Psoas muscle (tissue), 8 donors: ENCODE data around the gene ADRM1. TPM values are rescaled to one million over a fixed set of nuclear protein-coding genes. Genes with fewer than 3 reads are reported as not detected.

ENCODE experiments used
- ATAC-seq, 4 donors: fragments of 200-7000 bp; cut with Tn5 transposase; one replicate each; pipeline ENCODE4 v1.9.1; 2020; ENCODE audit warnings: moderate library complexity in 3 of 4, mild to moderate bottlenecking in 2 of 4
- DNase-seq, 2 donors: peaks; one replicate each; pipeline ENCODE4 v3.0.0-alpha.2; 2020
- H3K27ac ChIP-seq: fragments of 200-600 bp; one replicate; pipeline ENCODE4 v1.8.0; 2022
- H3K27me3 ChIP-seq, 3 donors: fragments of 200-600 bp in 1 of 3; one replicate each; pipeline versions ENCODE4 v1.6.1 to v1.8.0; 2013 to 2022; ENCODE audit warnings: low read length in 2 of 3, mild to moderate bottlenecking in 2 of 3, moderate library complexity in 1 of 3; ENCODE audit not compliant: insufficient read depth in 3 of 3
- H3K36me3 ChIP-seq, 2 donors: fragments of 200-600 bp in 1 of 2; one replicate each; pipeline versions ENCODE4 v1.6.1 to v1.8.0; 2013 to 2022; ENCODE audit warnings: low read depth in 1 of 2, mild to moderate bottlenecking in 1 of 2, moderate library complexity in 1 of 2; ENCODE audit not compliant: insufficient read depth in 1 of 2
- H3K4me1 ChIP-seq: fragments of 200-600 bp; one replicate; pipeline ENCODE4 v1.8.0; 2022
- H3K4me3 ChIP-seq: fragments of 200-600 bp; one replicate; pipeline ENCODE4 v1.8.0; 2022; ENCODE audit warnings: mild to moderate bottlenecking
- H3K9me3 ChIP-seq: fragments of 200-600 bp; one replicate; pipeline ENCODE4 v1.8.0; 2022
- WGBS, 3 donors: extraction: QIAGEN DNeasy Blood & Tissue Kit; methylation state at CpG; one replicate each; pipeline versions ENCODE4 v1.1.6 to v1.1.7; 2013; 5-methylcytosine and 5-hydroxymethylcytosine counted together
- intact Hi-C, 2 donors: fragments of 100-400 bp; cut with DNase I; formaldehyde crosslinking; loops; one replicate each; pipeline versions ENCODE4 v1.11.0 to v1.14.2; 2022
- polyA plus RNA-seq, 3 donors: library from polyadenylated mRNA; stranded (reverse); fragments of 200-250 nt; gene quantifications; one replicate each; pipeline ENCODE4 v1.2.3, GENCODE V29; 2013
- total RNA-seq, 4 donors: library from RNA; stranded (reverse); fragmentation: NEBNext Ultra II Directional in 2 of 4; extraction: Animal tissue kit (Norgen Biotek cat#: 25700) in 2 of 4; gene quantifications; one replicate each; pipeline versions ENCODE4 v1.2.1 to v1.2.4, GENCODE V29; 2021 to 2023
- TF ChIP-seq, protein P1 (sequence below): fragments of 200-600 bp; IDR thresholded peaks from one replicate; pipeline ENCODE4 v1.8.0; 2022; ENCODE audit warnings: antibody characterized with exemption
- donor health status: healthy with polysubstance abuse.
- donor health status: DM: no; HTN: no; CAD: no; lungs with moderate emphysema.
- donor health status: Bipolar disorder and iron deficiency.
- donor health status: healthy.
- donor health status: DM: yes; HTN: yes; CAD: no.
- donor health status: DM: no; HTN: no; CAD: no.
- donor health status: DM: no; HTN: no; CAD: no.
- donor health status: DM: yes; HTN: yes; CAD: no.

ADRM1 gene
- total and polyA plus RNA-seq, 7 donors: 142 to 603 (median 280) TPM

DNA sequence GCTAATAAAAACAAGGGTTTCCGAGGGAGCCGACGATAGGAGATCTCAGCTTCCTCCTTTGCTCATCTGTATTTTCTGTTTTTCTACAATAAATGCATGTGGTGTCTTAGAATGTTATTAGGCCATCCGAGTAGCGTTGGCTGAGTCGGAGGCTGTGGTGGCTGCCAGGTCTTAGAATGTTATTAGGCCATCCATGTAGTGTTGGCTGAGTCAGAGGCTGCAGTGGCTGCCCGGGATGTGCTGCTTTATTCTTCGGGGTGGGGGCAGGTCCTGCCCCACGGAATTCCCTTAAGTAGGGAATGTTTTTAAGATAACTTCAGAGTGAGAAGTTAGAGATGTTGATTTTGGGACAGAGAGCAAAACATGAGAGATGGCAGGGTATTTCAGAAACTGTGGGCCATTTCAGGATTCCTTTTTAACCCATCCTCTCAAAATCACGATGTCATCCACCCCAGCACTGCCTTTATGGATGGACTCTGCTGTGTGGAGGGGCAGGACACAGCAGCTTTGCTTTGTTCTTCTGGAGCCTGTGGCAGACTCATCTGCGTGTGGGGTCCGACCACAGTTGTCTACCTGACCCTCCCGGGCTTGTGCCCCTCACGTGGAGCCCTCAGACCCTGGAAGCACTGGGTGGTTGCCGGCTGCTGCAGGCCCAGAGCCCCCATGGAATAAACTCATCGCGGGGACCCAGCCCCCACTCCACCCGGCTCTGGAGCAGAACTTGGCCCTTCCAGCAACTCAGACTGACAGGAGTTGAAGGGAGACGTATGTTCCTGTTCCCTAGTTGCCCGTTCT, 44.1 kb upstream of the ADRM1 start:
- TF ChIP-seq, protein P1, sequence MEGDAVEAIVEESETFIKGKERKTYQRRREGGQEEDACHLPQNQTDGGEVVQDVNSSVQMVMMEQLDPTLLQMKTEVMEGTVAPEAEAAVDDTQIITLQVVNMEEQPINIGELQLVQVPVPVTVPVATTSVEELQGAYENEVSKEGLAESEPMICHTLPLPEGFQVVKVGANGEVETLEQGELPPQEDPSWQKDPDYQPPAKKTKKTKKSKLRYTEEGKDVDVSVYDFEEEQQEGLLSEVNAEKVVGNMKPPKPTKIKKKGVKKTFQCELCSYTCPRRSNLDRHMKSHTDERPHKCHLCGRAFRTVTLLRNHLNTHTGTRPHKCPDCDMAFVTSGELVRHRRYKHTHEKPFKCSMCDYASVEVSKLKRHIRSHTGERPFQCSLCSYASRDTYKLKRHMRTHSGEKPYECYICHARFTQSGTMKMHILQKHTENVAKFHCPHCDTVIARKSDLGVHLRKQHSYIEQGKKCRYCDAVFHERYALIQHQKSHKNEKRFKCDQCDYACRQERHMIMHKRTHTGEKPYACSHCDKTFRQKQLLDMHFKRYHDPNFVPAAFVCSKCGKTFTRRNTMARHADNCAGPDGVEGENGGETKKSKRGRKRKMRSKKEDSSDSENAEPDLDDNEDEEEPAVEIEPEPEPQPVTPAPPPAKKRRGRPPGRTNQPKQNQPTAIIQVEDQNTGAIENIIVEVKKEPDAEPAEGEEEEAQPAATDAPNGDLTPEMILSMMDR: no peak
- H3K4me1 ChIP-seq: peaks cover 17% of the 10 kb centered on the region
- no peaks in the 10 kb centered on the region for H3K9me3 ChIP-seq
- DNase-seq: peak; percentile 78 to 87
- peak overlapping the region; percentile 57 for H3K27ac ChIP-seq
- H3K4me3 ChIP-seq: peak overlapping the region; percentile 9
- ATAC-seq: peak; percentile 94 to 97 (median 96)
- WGBS, 3 donors: 57 to 68% (median 58%) methylated on average over 20 of the region's 20 CpGs
- peaks cover 0 to 59% of the 10 kb centered on the region in 2 donors for H3K36me3 ChIP-seq
- intact Hi-C loops: no loop called here
- no peaks in the 10 kb centered on the region for H3K27me3 ChIP-seq

DNA sequence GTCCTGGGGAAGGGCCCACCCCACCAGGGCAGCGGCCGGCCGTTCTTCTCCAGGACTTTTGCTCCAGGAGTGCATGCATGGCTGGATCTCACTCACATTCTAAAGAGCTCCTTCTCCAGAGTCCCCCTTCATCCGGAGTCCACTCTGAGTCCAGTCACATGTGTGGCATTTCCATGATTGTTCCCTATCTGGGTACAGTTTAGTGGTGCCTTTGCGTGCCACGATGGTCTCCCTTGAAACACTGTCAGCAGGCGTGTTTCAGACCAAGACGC, 43.6 kb upstream of the ADRM1 start:
- TF ChIP-seq, protein P1: no peak
- H3K27ac ChIP-seq: peak overlapping the region; percentile 57
- peaks cover 0 to 64% of the 10 kb centered on the region in 2 donors for H3K36me3 ChIP-seq
- 92 to 97% (median 92%) methylated on average over 8 of the region's 8 CpGs for WGBS, 3 donors
- H3K4me3 ChIP-seq: no peak overlapping the region
- intact Hi-C loops: no loop called here
- DNase-seq: no peak
- H3K27me3 ChIP-seq: no peaks in the 10 kb centered on the region
- H3K9me3 ChIP-seq: no peaks in the 10 kb centered on the region
- ATAC-seq: no peak
- H3K4me1 ChIP-seq: peaks cover 17% of the 10 kb centered on the region

DNA sequence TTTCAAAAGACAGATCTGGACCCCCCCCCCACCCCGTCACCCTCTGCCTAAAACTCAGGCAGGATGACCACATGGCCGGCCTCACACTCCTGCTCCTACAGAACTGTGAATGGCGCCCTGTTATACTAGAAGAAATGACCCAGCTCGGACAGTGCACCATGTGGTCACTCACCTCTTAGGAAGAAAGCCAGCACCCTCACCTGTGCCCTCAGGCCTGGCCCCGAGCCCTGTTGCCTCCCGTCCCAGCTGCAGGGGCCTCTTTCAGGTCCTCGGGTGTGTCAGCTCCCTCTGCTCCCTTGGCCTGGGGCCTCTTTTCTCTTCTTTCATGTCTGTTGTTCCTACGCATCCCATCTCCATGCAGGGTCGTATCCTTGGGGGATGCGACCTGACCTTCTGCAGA, 40.7 kb upstream of the ADRM1 start:
- Histone ChIP-seq H3K27me3 (no peaks in the 10 kb centered on the region), H3K27ac (no peak overlapping the region), H3K36me3 (peaks cover 0 to 75% of the 10 kb centered on the region in 2 donors), H3K4me1 (peaks cover 22% of the 10 kb centered on the region), H3K9me3 (no peaks in the 10 kb centered on the region), H3K4me3 (no peak overlapping the region)
- TF ChIP-seq, protein P1: no peak
- no peak for DNase-seq
- WGBS, 3 donors: 91 to 95% (median 93%) methylated on average over 10 of the region's 10 CpGs
- intact Hi-C loops: no loop called here
- no peak for ATAC-seq

DNA sequence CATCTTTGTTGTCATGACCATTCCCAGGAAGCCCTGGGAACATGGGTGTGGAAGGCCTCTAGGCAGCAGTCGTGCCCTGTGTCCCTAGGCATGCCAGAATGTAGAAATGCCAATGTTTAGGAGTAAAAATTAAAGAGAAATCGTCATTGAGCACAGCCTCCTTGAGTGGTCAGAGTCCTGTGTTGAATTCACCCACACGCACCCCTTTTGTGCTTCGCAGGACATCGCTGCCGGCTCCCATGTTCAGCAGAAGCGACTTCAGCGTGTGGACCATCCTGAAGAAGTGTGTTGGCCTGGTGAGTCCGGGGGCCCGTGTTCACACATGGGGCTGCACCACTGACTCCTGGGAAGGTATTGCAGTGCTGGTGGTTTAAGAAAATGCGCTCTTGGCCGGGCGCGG, 39.4 kb upstream of the ADRM1 start:
- no peak for DNase-seq
- WGBS, 3 donors: 90 to 95% (median 93%) methylated on average over 14 of the region's 14 CpGs
- H3K36me3 ChIP-seq: peaks cover 0 to 71% of the 10 kb centered on the region in 2 donors
- no peaks in the 10 kb centered on the region for H3K9me3 ChIP-seq
- no peaks in the 10 kb centered on the region for H3K27me3 ChIP-seq
- TF ChIP-seq, protein P1: no peak
- H3K4me3 ChIP-seq: no peak overlapping the region
- peaks cover 24% of the 10 kb centered on the region for H3K4me1 ChIP-seq
- H3K27ac ChIP-seq: no peak overlapping the region
- no peak for ATAC-seq
- intact Hi-C loops: no loop called here

DNA sequence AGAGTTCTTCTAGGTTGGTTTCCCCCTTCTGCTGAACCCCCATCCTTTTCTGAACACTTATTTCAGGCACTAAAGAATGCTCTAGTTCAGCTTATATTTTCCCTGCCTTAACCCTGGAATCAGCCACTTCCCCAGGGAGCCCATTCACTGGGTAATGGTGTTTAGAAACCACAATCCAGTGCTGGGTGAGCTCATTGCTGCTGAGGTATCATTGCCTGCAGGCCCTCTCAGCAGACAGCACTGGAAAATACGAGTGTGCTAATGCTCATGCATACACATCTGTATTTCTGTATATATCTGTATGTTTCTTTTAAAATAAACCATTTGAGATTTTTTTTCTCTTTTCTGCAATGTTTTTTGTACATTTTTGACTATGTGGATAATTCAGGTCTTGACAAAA, 37.4 kb upstream of the ADRM1 start:
- no peaks in the 10 kb centered on the region for H3K9me3 ChIP-seq
- no peak for DNase-seq
- peaks cover 23% of the 10 kb centered on the region for H3K4me1 ChIP-seq
- no peak for ATAC-seq
- TF ChIP-seq, protein P1: no peak
- intact Hi-C loops: no loop called here
- no peak overlapping the region for H3K4me3 ChIP-seq
- WGBS, 3 donors: 94 to 100% (median 99%) methylated on average over 1 of the region's 1 CpG
- peaks cover 0 to 62% of the 10 kb centered on the region in 2 donors for H3K36me3 ChIP-seq
- H3K27me3 ChIP-seq: no peaks in the 10 kb centered on the region
- H3K27ac ChIP-seq: peak overlapping the region; percentile 95
